Endothelial cell of umbilical vein (primary cell): ENCODE data around the gene TTC27. TPM values are rescaled to one million over a fixed set of nuclear protein-coding genes. Genes with fewer than 3 reads are reported as not detected.

Experiments used
- BruUV-seq: library from RNA; stranded (reverse); fragments of 400-500 nt; replicated peaks from 2 replicates; lab custom pipeline; 2021; lab: Mats Ljungman, UMichigan
- CTCF ChIA-PET: fragments of 300-600, 350-600 bp; sonication (Branson Sonifier 250); formaldehyde crosslinking; loops from one replicate; lab custom pipeline; 2021; ENCODE audit warnings: antibody characterized with exemption, inconsistent platforms; lab: Charles Lee
- POLR2A ChIA-PET: fragments of 300-600, 350-600 bp; sonication (Branson Sonifier 250); formaldehyde crosslinking; loops from one replicate; lab custom pipeline; 2021; ENCODE audit warnings: antibody characterized with exemption, inconsistent platforms; lab: Charles Lee
- DNase-seq: peaks from one replicate; pipeline ENCODE4 v3.0.0-alpha.2; 2011; ENCODE audit warnings: low read depth, low spot score
- FAIRE-seq: peaks from 2 replicates; lab custom pipeline; 2011; peaks lifted over from hg19 to GRCh38; lab: Jason Lieb, UNC
- H2AFZ ChIP-seq: 2 replicates; pipeline ENCODE4 v1.6.0; 2012; ENCODE audit warnings: low read depth, low read length, control low read depth, inconsistent platforms
- H3K27ac ChIP-seq: 2 replicates; pipeline ENCODE4 v1.5.1; 2011; ENCODE audit warnings: low read depth, mild to moderate bottlenecking, control low read depth, low read length, moderate library complexity; ENCODE audit not compliant: insufficient read depth
- H3K27me3 ChIP-seq, 2 experiments: 2 replicates each; pipeline versions ENCODE4 v1.6.0 to v1.6.1; 2011; ENCODE audit warnings: low read length in 2 of 2, mixed read lengths in 1 of 2; ENCODE audit not compliant: control insufficient read depth in 2 of 2, insufficient read depth in 2 of 2
- H3K36me3 ChIP-seq, 2 experiments: 2 replicates in 1 of 2; 3 replicates in 1 of 2; pipeline ENCODE4 v1.5.1; 2011; ENCODE audit warnings: low read length in 2 of 2, mild to moderate bottlenecking in 1 of 2, moderate library complexity in 1 of 2; ENCODE audit not compliant: control insufficient read depth in 2 of 2, insufficient read depth in 2 of 2; ENCODE audit errors: extremely low read depth in 1 of 2
- H3K4me1 ChIP-seq: 3 replicates; pipeline ENCODE4 v1.5.1; 2011; ENCODE audit warnings: mild to moderate bottlenecking, low read length; ENCODE audit not compliant: control insufficient read depth, insufficient read depth; ENCODE audit errors: extremely low read depth
- H3K4me2 ChIP-seq: 2 replicates; pipeline ENCODE4 v1.6.1; 2011; ENCODE audit warnings: low read length, control low read depth, mixed read lengths; ENCODE audit not compliant: insufficient read depth
- H3K4me3 ChIP-seq, 3 experiments: fragments of 200-600 bp in 1 of 3; sonication (generic), shearing (Covaris generic) in 1 of 3; replicated peaks in 1 of 3; 2 replicates each; pipeline ENCODE4 v1.5.1; 2011 to 2016; ENCODE audit warnings: control low read depth in 3 of 3, low read length in 3 of 3, mild to moderate bottlenecking in 2 of 3, inconsistent platforms in 1 of 3, low read depth in 1 of 3, moderate library complexity in 1 of 3; ENCODE audit not compliant: insufficient read depth in 1 of 3
- H3K79me2 ChIP-seq: 2 replicates; pipeline ENCODE4 v1.6.0; 2012; ENCODE audit warnings: low read length, inconsistent platforms; ENCODE audit not compliant: control insufficient read depth, insufficient read depth
- H3K9ac ChIP-seq: replicated peaks from 2 replicates; pipeline ENCODE3; 2011; ENCODE audit warnings: low read length, control low read depth; ENCODE audit not compliant: insufficient read depth; ENCODE audit errors: extremely low read depth
- H3K9me1 ChIP-seq: replicated peaks from 3 replicates; pipeline ENCODE4 v1.6.0; 2011; ENCODE audit warnings: mild to moderate bottlenecking, low read length; ENCODE audit not compliant: control insufficient read depth, insufficient read depth; ENCODE audit errors: extremely low read depth
- H3K9me3 ChIP-seq: replicated peaks from 2 replicates; pipeline ENCODE4 v1.5.1; 2012; ENCODE audit warnings: low read length, inconsistent platforms; ENCODE audit not compliant: control insufficient read depth, insufficient read depth
- H4K20me1 ChIP-seq: replicated peaks from 2 replicates; pipeline ENCODE3; 2011; ENCODE audit warnings: mild to moderate bottlenecking, low read length; ENCODE audit not compliant: control insufficient read depth, insufficient read depth; ENCODE audit errors: extremely low read depth
- CTCF ChIP-seq, 2 donors: IDR thresholded peaks; 1 replicate in 1 of 2; 2 replicates in 1 of 2; pipeline ENCODE4 v1.5.1; 2011; ENCODE audit warnings: low read length in 2 of 2, mild to moderate bottlenecking in 2 of 2, moderate library complexity in 2 of 2, control low read depth in 1 of 2, inconsistent platforms in 1 of 2, low read depth in 1 of 2; ENCODE audit not compliant: insufficient read depth in 1 of 2; ENCODE audit errors: extremely low read depth in 1 of 2
- EZH2 ChIP-seq: IDR thresholded peaks from 2 replicates; pipeline ENCODE4 v1.6.1; 2012; ENCODE audit warnings: borderline replicate concordance, low read depth, mild to moderate bottlenecking, moderate library complexity, low read length, inconsistent platforms; ENCODE audit not compliant: severe bottlenecking
- FOS ChIP-seq: IDR thresholded peaks from 2 replicates; pipeline ENCODE4 v1.6.1; 2011; ENCODE audit warnings: mild to moderate bottlenecking, low read length, moderate library complexity, borderline replicate concordance; ENCODE audit not compliant: insufficient read depth
- GATA2 ChIP-seq: IDR thresholded peaks from 2 replicates; pipeline ENCODE4 v1.7.0; 2011; ENCODE audit warnings: low read depth, mild to moderate bottlenecking, moderate library complexity, mixed read lengths, low read length; ENCODE audit not compliant: insufficient read length, insufficient read depth
- JUN ChIP-seq: IDR thresholded peaks from 2 replicates; pipeline ENCODE4 v1.6.1; 2011; ENCODE audit warnings: borderline replicate concordance, low read depth; ENCODE audit not compliant: insufficient read length, insufficient read depth
- MAX ChIP-seq: IDR thresholded peaks from 2 replicates; pipeline ENCODE4 v1.6.1; 2011; ENCODE audit not compliant: insufficient read depth, insufficient read length
- MYC ChIP-seq: IDR thresholded peaks from one replicate; pipeline ENCODE4 v1.6.1; 2011; ENCODE audit warnings: mild to moderate bottlenecking, low read depth, low read length
- POLR2A ChIP-seq: IDR thresholded peaks from 2 replicates; pipeline ENCODE4 v1.6.1; 2012; ENCODE audit warnings: low read depth, mild to moderate bottlenecking, control low read depth, low read length
- POLR2AphosphoS5 ChIP-seq: IDR thresholded peaks from 2 replicates; pipeline ENCODE4 v1.6.1; 2012; ENCODE audit warnings: low read depth, mild to moderate bottlenecking, control low read depth, low read length, moderate library complexity; ENCODE audit not compliant: insufficient read depth
- dilution Hi-C: fragments of 300-500 bp; cut with MboI; formaldehyde crosslinking; loops from one replicate; pipeline ENCODE4 v1.15.0; 2019; ENCODE audit warnings: low sequenced_read_pairs; ENCODE audit not compliant: extremely low pct_ligation_motif_present
- intact Hi-C: fragments of 100-400 bp; cut with micrococcal nuclease; formaldehyde crosslinking; loops from one replicate; pipeline ENCODE4 v1.10.0; 2022
- polyA plus RNA-seq, 4 experiments: library from polyadenylated mRNA; depleted of rRNA in 3 of 4; stranded (reverse) in 3 of 4; unstranded in 1 of 4; fragments of >200 nt; gene quantifications; 2 replicates each; pipeline versions ENCODE4 v1.2.1 to v1.2.3, GENCODE V29; 2011 to 2012; ENCODE audit warnings: missing spikeins in 1 of 4
- total RNA-seq: library from RNA; stranded (reverse); gene quantifications from 2 replicates; pipeline ENCODE4 v1.2.3, GENCODE V29; 2021

Gene TTC27
- total and polyA plus RNA-seq, 2 donors (not counting 3 experiments of a cell fraction or from before 2014, with no cell fraction given) = 16.3 to 20.1 TPM

- no TSS peak for BruUV-seq
- intact Hi-C loops = no loop called here
- no peaks in the 10 kb centered on the region for H3K9me1 ChIP-seq
- ChIA-PET POLR2A (no interaction called here), CTCF (no interaction called here)
- FAIRE-seq (no peak), DNase-seq (no peak)
- H3K4me1 ChIP-seq = no peaks in the 10 kb centered on the region
- H3K4me2 ChIP-seq = no peak overlapping the region
- H3K27me3 ChIP-seq = peaks cover 0 to 6% of the 10 kb centered on the region in 2 experiments
- no peaks in the 10 kb centered on the region for H3K36me3 ChIP-seq
- H3K4me3 ChIP-seq = no peak overlapping the region
- dilution Hi-C loops = no loop called here
- H3K9me3 ChIP-seq = no peaks in the 10 kb centered on the region
- no peaks in the 10 kb centered on the region for H4K20me1 ChIP-seq
- H3K27ac ChIP-seq = no peak overlapping the region
- H3K79me2 ChIP-seq = no peaks in the 10 kb centered on the region
- TF ChIP-seq FOS = no peak
- no peak for TF ChIP-seq JUN
- no peak for TF ChIP-seq MYC
- TF ChIP-seq POLR2AphosphoS5 = no peak
- TF ChIP-seq POLR2A = no peak
- no peak for TF ChIP-seq MAX
- TF ChIP-seq GATA2 = no peak
- TF ChIP-seq EZH2 = no peak
- no peak for TF ChIP-seq CTCF (IDR thresholded peaks at IDR 0.05; ENCODE audit: extremely low read depth in 1 of 2, insufficient read depth in 1 of 2, low read depth in 1 of 2, low read length in 2 of 2)
- H3K9ac ChIP-seq = no peak overlapping the region
- H2AFZ ChIP-seq = no peak overlapping the region
Measured at GRCh38 chr2:32832821-32833220, 205.0 kb downstream of the TTC27 start.
